NCI-H2171 (cell line): ENCODE data around the gene NLGN1.
"Not testable (repeated sequence)": the region's sequence is repeated elsewhere in the genome, so short reads cannot be mapped to it uniquely, and the experiment has no call there.

Experiments
- DNase-seq: peaks from one replicate; lab custom pipeline; 2025; lab: John Stamatoyannopoulos, UW

The NLGN1 gene

GRCh38 chr3:174168538-174169254 is 771.2 kb downstream of the NLGN1 start:
- no peak for DNase-seq

- DNase-seq, result no peak
Measured at GRCh38 chr3:174169736-174170135, 772.2 kb downstream of the NLGN1 start.

GRCh38 chr3:174170248-174170647 is 772.7 kb downstream of the NLGN1 start:
- DNase-seq, result no peak

- no peak for DNase-seq
Measured at GRCh38 chr3:174186377-174186989, 788.9 kb downstream of the NLGN1 start.

- no peak for DNase-seq
Measured at GRCh38 chr3:174191380-174191779, 793.8 kb downstream of the NLGN1 start.

GRCh38 chr3:174191895-174192294 is 794.4 kb downstream of the NLGN1 start:
- DNase-seq, result no peak

- no peak for DNase-seq
Measured at GRCh38 chr3:174192471-174192870, 794.9 kb downstream of the NLGN1 start.

- no peak for DNase-seq
Measured at GRCh38 chr3:174193604-174194003, 796.1 kb downstream of the NLGN1 start.

GRCh38 chr3:174197416-174197815 is 799.9 kb downstream of the NLGN1 start:
- no peak for DNase-seq

- DNase-seq, result no peak
Measured at GRCh38 chr3:174198199-174198598, 800.7 kb downstream of the NLGN1 start.

- no peak for DNase-seq
Measured at GRCh38 chr3:174199696-174200095, 802.2 kb downstream of the NLGN1 start.

- DNase-seq, result no peak
Measured at GRCh38 chr3:174202116-174202515, 804.6 kb downstream of the NLGN1 start.

- no peak for DNase-seq
Measured at GRCh38 chr3:174202561-174202960, 805.0 kb downstream of the NLGN1 start.

- no peak for DNase-seq
Measured at GRCh38 chr3:174204765-174205164, 807.2 kb downstream of the NLGN1 start.

- no peak for DNase-seq
Measured at GRCh38 chr3:174206607-174207192, 809.2 kb downstream of the NLGN1 start.

GRCh38 chr3:174208161-174208560 is 810.6 kb downstream of the NLGN1 start:
- no peak for DNase-seq

- not testable (repeated sequence) for DNase-seq
Measured at GRCh38 chr3:174211896-174212295, 814.4 kb downstream of the NLGN1 start.

- no peak for DNase-seq
Measured at GRCh38 chr3:174215456-174215855, 817.9 kb downstream of the NLGN1 start.

- DNase-seq, result no peak
Measured at GRCh38 chr3:174216019-174216418, 818.5 kb downstream of the NLGN1 start.

GRCh38 chr3:174216946-174217718 is 819.6 kb downstream of the NLGN1 start:
- no peak for DNase-seq

GRCh38 chr3:174218016-174218415 is 820.5 kb downstream of the NLGN1 start:
- DNase-seq, result no peak

- DNase-seq, result no peak
Measured at GRCh38 chr3:174219738-174220137, 822.2 kb downstream of the NLGN1 start.
